Stimulated activated effector memory CD8-positive, alpha-beta T cell treated with anti-CD3 and anti-CD28 coated beads, Interleukin-12 subunit alpha, Interleukin-12 subunit beta, amount 100 ng/mL, for 72 hours (primary cell): ENCODE data around the gene ALG8.
A peak's percentile ranks its signal among the peaks of the same experiment; 100 is the strongest.
"Not testable (repeated sequence)": the region's sequence is repeated elsewhere in the genome, so short reads cannot be mapped to it uniquely, and the experiment has no call there.

Experiments used
- ATAC-seq: fragments of 150-1000 bp; cut with Tn5 transposase; 2 replicates; pipeline ENCODE4 v1.10.0; 2021
- DNase-seq, 2 donors: peaks; one replicate each; pipeline ENCODE4 v3.0.0; 2021 to 2022; ENCODE audit warnings: low spot score in 2 of 2
- H3K27ac Mint-ChIP-seq: one replicate; pipeline ENCODE4 v1.8.0; 2022; ENCODE audit warnings: mild to moderate bottlenecking, mixed read lengths
- H3K36me3 Mint-ChIP-seq: one replicate; pipeline ENCODE4 v1.8.0; 2022; ENCODE audit warnings: mild to moderate bottlenecking, mixed read lengths
- H3K4me1 Mint-ChIP-seq: one replicate; pipeline ENCODE4 v1.8.0; 2022; ENCODE audit warnings: mixed read lengths
- H3K4me3 Mint-ChIP-seq: one replicate; pipeline ENCODE4 v1.8.0; 2022; ENCODE audit warnings: mild to moderate bottlenecking, mixed read lengths
- H3K9me3 Mint-ChIP-seq: one replicate; pipeline ENCODE4 v1.8.0; 2022; ENCODE audit warnings: mixed read lengths

ALG8 gene

DNA sequence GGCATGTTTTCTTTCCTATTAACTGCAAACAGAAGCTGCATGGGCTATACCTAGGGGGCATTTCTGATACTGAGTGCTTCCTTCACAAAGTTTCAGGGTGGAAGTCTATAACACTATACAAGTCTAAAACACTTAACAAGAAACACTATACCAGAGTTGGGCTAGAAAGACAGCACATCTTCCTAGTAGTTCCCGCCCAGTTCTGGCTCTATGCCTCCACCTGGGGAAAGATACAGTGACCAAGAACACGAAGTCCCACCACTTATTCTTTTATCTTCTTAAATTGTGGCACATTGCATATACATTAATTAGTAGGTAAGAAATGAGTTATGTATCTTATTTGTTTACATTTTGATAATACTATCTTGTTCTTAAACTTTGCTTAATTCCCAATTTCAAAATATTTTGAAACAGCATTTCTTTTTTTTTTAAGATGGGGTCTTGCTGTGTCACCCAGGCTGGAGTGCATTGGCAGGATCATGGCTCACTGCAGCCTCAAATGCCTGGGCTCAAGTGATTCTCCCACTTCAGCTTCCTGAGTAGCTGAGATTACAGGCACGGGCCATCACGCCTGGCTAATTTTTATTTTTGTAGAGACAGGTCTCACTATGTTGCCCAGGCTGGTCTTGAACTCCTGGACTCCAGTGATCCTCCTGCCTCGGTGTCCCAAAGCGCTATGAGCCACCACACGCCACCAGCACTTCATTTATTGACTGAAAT is 41.6 kb downstream of the ALG8 start:
- Mint-ChIP-seq H3K9me3 (no peaks in the 10 kb centered on the region), H3K36me3 (peaks cover 39% of the 10 kb centered on the region), H3K4me1 (peaks cover 6% of the 10 kb centered on the region), H3K27ac (no peak overlapping the region), H3K4me3 (no peak overlapping the region)
- DNase-seq = no peak
- ATAC-seq = no peak

DNA sequence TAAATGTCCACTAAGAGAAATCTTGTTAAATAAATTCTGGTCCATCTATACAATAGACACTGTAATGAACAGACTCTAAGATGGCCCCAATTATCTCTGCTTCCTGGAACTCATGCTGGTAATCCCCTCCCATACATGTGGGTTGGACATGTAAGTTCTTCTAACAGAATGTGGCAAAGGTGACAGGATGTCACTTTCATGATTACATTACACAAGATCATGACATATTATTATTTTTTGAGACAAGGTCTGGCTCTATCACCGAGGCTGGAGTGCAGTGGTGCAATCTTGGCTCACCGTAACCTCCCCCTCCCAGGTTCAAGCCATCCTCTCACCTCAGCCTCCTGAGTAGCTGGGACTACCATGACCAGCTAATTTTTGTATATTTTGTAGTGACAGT is 45.2 kb downstream of the ALG8 start:
- H3K9me3 Mint-ChIP-seq = no peaks in the 10 kb centered on the region
- H3K36me3 Mint-ChIP-seq = peaks cover 13% of the 10 kb centered on the region
- DNase-seq (peak in 1 of 2 donors; percentile 56), ATAC-seq (peak; percentile 100)
- peaks cover 6% of the 10 kb centered on the region for H3K4me1 Mint-ChIP-seq
- peak overlapping the region; percentile 84 for H3K27ac Mint-ChIP-seq
- H3K4me3 Mint-ChIP-seq = no peak overlapping the region

GRCh38 chr11:78086521-78087074 is 52.8 kb downstream of the ALG8 start:
- DNase-seq, H3K9me3 Mint-ChIP-seq, H3K36me3 Mint-ChIP-seq, H3K4me3 Mint-ChIP-seq, H3K4me1 Mint-ChIP-seq, H3K27ac Mint-ChIP-seq, ATAC-seq: not testable (repeated sequence)

DNA sequence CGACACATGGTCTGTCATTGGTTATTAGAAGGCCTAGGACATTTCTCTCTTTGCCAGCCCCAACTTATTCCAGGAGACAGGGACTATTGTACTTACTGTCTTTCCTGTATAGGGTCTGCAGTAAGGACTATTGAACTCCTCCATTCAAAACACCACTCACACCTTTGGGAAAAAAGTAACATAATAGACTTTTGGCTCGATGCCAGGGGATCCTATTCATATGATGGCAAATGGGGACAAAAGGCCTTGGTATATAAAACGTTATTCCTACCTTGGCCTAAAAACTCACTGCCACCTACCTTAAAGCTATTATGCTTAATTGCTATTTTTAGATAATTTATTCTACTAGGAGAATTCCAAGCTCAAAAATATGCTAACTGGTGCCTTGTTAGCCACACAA is 53.5 kb downstream of the ALG8 start:
- H3K36me3 Mint-ChIP-seq = no peaks in the 10 kb centered on the region
- peaks cover 11% of the 10 kb centered on the region for H3K4me1 Mint-ChIP-seq
- DNase-seq (no peak), ATAC-seq (no peak)
- peaks cover 5% of the 10 kb centered on the region for H3K9me3 Mint-ChIP-seq
- H3K27ac Mint-ChIP-seq = no peak overlapping the region
- H3K4me3 Mint-ChIP-seq = no peak overlapping the region

- H3K4me1 Mint-ChIP-seq = peaks cover 15% of the 10 kb centered on the region
Observed at GRCh38 chr11:78084506-78084905, 54.9 kb downstream of the ALG8 start.

GRCh38 chr11:78083021-78083420 is 56.4 kb downstream of the ALG8 start:
- Mint-ChIP-seq H3K27ac (no peak overlapping the region), H3K4me3 (no peak overlapping the region), H3K36me3 (no peaks in the 10 kb centered on the region), H3K9me3 (peaks cover 5% of the 10 kb centered on the region), H3K4me1 (peaks cover 21% of the 10 kb centered on the region)
- DNase-seq (no peak), ATAC-seq (no peak)

More at GRCh38 chr11:78084506-78084905, 54.9 kb downstream of the ALG8 start:
- H3K36me3 Mint-ChIP-seq, ATAC-seq, H3K9me3 Mint-ChIP-seq, DNase-seq, H3K27ac Mint-ChIP-seq, H3K4me3 Mint-ChIP-seq: not testable (repeated sequence)

- peaks cover 27% of the 10 kb centered on the region for H3K4me1 Mint-ChIP-seq
Observed at GRCh38 chr11:78082146-78082545, 57.3 kb downstream of the ALG8 start.

GRCh38 chr11:78081583-78081982 is 57.8 kb downstream of the ALG8 start:
- H3K4me3 Mint-ChIP-seq = peak overlapping the region; percentile 82
- peaks cover 32% of the 10 kb centered on the region for H3K4me1 Mint-ChIP-seq
- H3K27ac Mint-ChIP-seq = peak overlapping the region; percentile 6
- peaks cover 5% of the 10 kb centered on the region for H3K9me3 Mint-ChIP-seq
- no peaks in the 10 kb centered on the region for H3K36me3 Mint-ChIP-seq
- ATAC-seq (no peak), DNase-seq (no peak)

More at GRCh38 chr11:78082146-78082545, 57.3 kb downstream of the ALG8 start:
- H3K36me3 Mint-ChIP-seq = no peaks in the 10 kb centered on the region
- peak overlapping the region; percentile 82 for H3K4me3 Mint-ChIP-seq
- ATAC-seq = no peak
- H3K27ac Mint-ChIP-seq = no peak overlapping the region
- DNase-seq = no peak
- peaks cover 5% of the 10 kb centered on the region for H3K9me3 Mint-ChIP-seq

- Mint-ChIP-seq H3K27ac (peak overlapping the region; percentile 6), H3K4me3 (peak overlapping the region; percentile 82), H3K36me3 (no peaks in the 10 kb centered on the region), H3K9me3 (peaks cover 5% of the 10 kb centered on the region), H3K4me1 (peaks cover 34% of the 10 kb centered on the region)
- no peak for DNase-seq
- no peak for ATAC-seq
Observed at GRCh38 chr11:78080818-78081495, 58.5 kb downstream of the ALG8 start.

DNA sequence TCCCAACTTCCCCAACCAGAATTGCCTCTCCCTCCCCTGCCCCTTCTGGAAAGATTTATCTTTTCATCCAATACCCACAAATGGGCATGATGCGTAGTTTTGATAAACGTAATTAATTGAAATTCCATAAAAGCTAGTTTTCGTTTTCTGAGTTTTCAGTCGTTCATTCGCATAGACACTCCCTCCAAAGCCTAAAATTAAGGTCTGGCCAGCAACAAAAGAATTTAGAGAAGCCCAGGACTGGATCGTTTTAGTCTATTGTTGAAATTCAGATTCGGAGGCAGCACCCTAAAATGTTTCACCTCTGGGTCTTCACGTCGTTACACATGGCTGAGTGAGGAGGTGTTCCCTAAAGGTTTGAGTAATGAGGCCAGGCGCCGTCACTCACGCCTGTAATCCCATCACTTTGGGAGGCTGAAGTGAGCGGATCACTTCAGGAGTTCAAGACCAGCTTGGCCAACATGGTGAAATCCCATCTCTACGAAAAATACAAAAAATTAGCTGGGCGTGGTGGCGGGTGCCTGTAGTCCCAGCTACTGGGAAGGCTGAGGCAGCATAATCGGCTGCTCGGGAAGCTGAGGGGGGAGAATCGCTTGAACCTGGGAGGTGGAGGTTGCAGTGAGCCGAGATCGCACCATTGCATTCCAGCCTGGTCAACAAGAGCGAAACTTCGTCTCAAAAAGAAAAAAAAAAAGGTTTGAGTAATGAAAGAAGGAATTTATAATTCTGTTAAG is 59.2 kb downstream of the ALG8 start:
- Mint-ChIP-seq H3K36me3 (no peaks in the 10 kb centered on the region), H3K9me3 (peaks cover 5% of the 10 kb centered on the region), H3K4me3 (peak overlapping the region; percentile 82), H3K27ac (peak overlapping the region; percentile 90), H3K4me1 (peaks cover 34% of the 10 kb centered on the region)
- DNase-seq (no peak), ATAC-seq (no peak)

- DNase-seq (peak; percentile 59 to 86), ATAC-seq (peak; percentile 85)
- Mint-ChIP-seq H3K4me3 (peak within 1 kb of the TSS; percentile 82), H3K27ac (peak within 1 kb of the TSS; percentile 90), H3K36me3 (peaks cover 7% of the 10 kb centered on the region), H3K9me3 (peaks cover 5% of the 10 kb centered on the region), H3K4me1 (peaks cover 41% of the 10 kb centered on the region)
Observed at GRCh38 chr11:78079232-78080083, 60.0 kb downstream of the ALG8 start, which contains the start of gene NDUFC2. TSS of gene NDUFC2 (minus strand) at chr11:78079862. CDS start at chr11:78079744, 118 bp downstream.

GRCh38 chr11:78078218-78079167 is 60.9 kb downstream of the ALG8 start:
- Mint-ChIP-seq H3K4me3 (peak overlapping the region; percentile 82), H3K36me3 (peaks cover 15% of the 10 kb centered on the region), H3K27ac (peak overlapping the region; percentile 90), H3K9me3 (peaks cover 5% of the 10 kb centered on the region), H3K4me1 (peaks cover 42% of the 10 kb centered on the region)
- DNase-seq (no peak), ATAC-seq (no peak)

DNA sequence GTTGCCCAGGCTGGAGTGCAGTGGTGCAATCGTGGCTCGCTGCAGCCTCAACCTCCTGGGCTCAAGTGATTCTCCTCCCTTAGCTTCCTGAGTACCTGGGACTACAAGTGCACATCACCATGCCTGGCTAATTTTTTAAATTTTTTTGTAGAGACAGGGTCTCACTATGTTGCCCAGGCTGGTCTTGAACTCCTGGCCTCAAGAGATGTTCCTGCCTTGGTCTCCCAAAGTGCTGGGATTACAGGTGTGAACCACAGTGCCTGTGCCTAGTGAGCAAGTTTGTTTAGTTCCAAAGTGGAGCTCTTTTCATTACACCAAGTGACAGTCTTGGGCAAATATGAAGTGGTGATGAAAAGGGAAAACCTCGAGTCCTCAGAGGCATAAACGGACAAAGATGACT is 61.8 kb downstream of the ALG8 start:
- not testable (repeated sequence) for DNase-seq, ATAC-seq, H3K9me3 Mint-ChIP-seq
- Mint-ChIP-seq H3K36me3 (peaks cover 24% of the 10 kb centered on the region), H3K27ac (peak overlapping the region; percentile 90), H3K4me3 (peak overlapping the region; percentile 82), H3K4me1 (peaks cover 44% of the 10 kb centered on the region)
